Uterus (tissue), 2 donors: ENCODE results near the gene EVX1.

Experiments used
- POLR2A ChIP-seq, 2 donors: fragments of 450-650 bp; IDR thresholded peaks; one replicate each; pipeline ENCODE4 v1.6.1; 2016; ENCODE audit warnings: antibody characterized with exemption in 2 of 2, mild to moderate bottlenecking in 1 of 2, moderate library complexity in 1 of 2
- TF ChIP-seq, protein P1 (sequence below), 4 experiments: fragments of 200-600 bp in 2 of 4; fragments of 450-650 bp in 2 of 4; sonication (generic) in 2 of 4; IDR thresholded peaks; one replicate each; pipeline ENCODE4 v1.5.1; 2016 to 2019; ENCODE audit warnings: antibody characterized with exemption in 4 of 4, mild to moderate bottlenecking in 2 of 4, moderate library complexity in 1 of 4

DNA sequence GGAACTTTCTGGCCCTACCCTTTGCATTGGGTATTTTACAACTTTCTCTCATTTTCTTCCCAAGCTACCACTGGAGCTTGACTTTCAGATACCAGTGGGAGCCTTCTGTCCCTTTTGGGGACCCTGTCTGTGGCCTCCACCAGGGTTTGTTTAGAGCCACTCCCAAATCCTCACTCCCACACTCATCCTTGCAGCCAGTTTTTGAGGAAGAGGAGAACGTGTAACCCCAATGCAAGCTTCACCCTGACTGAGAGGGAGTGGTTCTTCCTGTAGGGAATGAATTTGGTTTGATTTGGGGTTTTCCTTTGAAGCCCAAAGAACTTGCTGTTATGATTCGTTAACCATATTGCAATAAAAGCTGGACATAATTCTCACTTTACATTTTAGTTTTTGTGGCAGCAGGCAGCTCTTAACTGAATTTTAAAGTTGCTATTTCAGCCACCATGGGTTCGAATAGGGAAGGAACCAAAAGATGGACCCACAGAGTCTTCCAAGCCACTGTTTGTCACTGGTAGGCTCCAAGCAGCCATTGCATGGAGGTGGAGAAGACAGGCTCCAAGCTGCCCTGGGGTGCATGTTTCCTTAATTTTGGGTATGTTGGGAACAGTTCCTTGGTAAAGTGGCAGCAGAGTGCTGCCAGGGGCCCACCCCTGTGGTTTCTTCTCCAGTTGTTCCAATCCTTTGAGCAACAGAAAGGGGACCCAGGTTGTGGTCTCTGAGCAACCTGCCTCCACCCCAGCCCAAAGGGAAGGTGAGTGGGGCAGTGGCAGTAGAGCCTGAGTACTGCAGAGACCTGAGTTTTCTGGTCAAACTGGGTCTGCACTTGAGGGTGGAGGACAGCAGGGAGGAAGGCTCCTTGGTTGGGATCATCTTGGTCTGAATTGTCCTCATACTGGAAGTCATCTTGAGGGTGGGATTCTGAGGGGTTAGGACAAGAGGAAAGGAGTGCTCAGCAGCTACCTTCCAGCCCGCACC, 5.1 kb downstream of the EVX1 start:
- TF ChIP-seq, protein P1, sequence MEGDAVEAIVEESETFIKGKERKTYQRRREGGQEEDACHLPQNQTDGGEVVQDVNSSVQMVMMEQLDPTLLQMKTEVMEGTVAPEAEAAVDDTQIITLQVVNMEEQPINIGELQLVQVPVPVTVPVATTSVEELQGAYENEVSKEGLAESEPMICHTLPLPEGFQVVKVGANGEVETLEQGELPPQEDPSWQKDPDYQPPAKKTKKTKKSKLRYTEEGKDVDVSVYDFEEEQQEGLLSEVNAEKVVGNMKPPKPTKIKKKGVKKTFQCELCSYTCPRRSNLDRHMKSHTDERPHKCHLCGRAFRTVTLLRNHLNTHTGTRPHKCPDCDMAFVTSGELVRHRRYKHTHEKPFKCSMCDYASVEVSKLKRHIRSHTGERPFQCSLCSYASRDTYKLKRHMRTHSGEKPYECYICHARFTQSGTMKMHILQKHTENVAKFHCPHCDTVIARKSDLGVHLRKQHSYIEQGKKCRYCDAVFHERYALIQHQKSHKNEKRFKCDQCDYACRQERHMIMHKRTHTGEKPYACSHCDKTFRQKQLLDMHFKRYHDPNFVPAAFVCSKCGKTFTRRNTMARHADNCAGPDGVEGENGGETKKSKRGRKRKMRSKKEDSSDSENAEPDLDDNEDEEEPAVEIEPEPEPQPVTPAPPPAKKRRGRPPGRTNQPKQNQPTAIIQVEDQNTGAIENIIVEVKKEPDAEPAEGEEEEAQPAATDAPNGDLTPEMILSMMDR (IDR thresholded peaks at IDR 0.05) = no peak
- TF ChIP-seq POLR2A (IDR thresholded peaks at IDR 0.05) = no peak
